Endothelial cell of umbilical vein (primary cell): ENCODE results near the gene TENT5C. TPM values are rescaled to one million over a fixed set of nuclear protein-coding genes. Genes with fewer than 3 reads are reported as not detected.

ENCODE experiments used
- BruUV-seq: library from RNA; stranded (reverse); fragments of 400-500 nt; replicated peaks from 2 replicates; lab custom pipeline; 2021; lab: Mats Ljungman, UMichigan
- CTCF ChIA-PET: fragments of 300-600, 350-600 bp; sonication (Branson Sonifier 250); formaldehyde crosslinking; loops from one replicate; lab custom pipeline; 2021; ENCODE audit warnings: antibody characterized with exemption, inconsistent platforms; lab: Charles Lee
- POLR2A ChIA-PET: fragments of 300-600, 350-600 bp; sonication (Branson Sonifier 250); formaldehyde crosslinking; loops from one replicate; lab custom pipeline; 2021; ENCODE audit warnings: antibody characterized with exemption, inconsistent platforms; lab: Charles Lee
- DNase-seq: peaks from one replicate; pipeline ENCODE4 v3.0.0-alpha.2; 2011; ENCODE audit warnings: low read depth, low spot score
- FAIRE-seq: peaks from 2 replicates; lab custom pipeline; 2011; peaks lifted over from hg19 to GRCh38; lab: Jason Lieb, UNC
- H2AFZ ChIP-seq: 2 replicates; pipeline ENCODE4 v1.6.0; 2012; ENCODE audit warnings: low read depth, low read length, control low read depth, inconsistent platforms
- H3K27ac ChIP-seq: 2 replicates; pipeline ENCODE4 v1.5.1; 2011; ENCODE audit warnings: low read depth, mild to moderate bottlenecking, control low read depth, low read length, moderate library complexity; ENCODE audit not compliant: insufficient read depth
- H3K27me3 ChIP-seq, 2 experiments: 2 replicates each; pipeline versions ENCODE4 v1.6.0 to v1.6.1; 2011; ENCODE audit warnings: low read length in 2 of 2, mixed read lengths in 1 of 2; ENCODE audit not compliant: control insufficient read depth in 2 of 2, insufficient read depth in 2 of 2
- H3K36me3 ChIP-seq, 2 experiments: 2 replicates in 1 of 2; 3 replicates in 1 of 2; pipeline ENCODE4 v1.5.1; 2011; ENCODE audit warnings: low read length in 2 of 2, mild to moderate bottlenecking in 1 of 2, moderate library complexity in 1 of 2; ENCODE audit not compliant: control insufficient read depth in 2 of 2, insufficient read depth in 2 of 2; ENCODE audit errors: extremely low read depth in 1 of 2
- H3K4me1 ChIP-seq: 3 replicates; pipeline ENCODE4 v1.5.1; 2011; ENCODE audit warnings: mild to moderate bottlenecking, low read length; ENCODE audit not compliant: control insufficient read depth, insufficient read depth; ENCODE audit errors: extremely low read depth
- H3K4me2 ChIP-seq: 2 replicates; pipeline ENCODE4 v1.6.1; 2011; ENCODE audit warnings: low read length, control low read depth, mixed read lengths; ENCODE audit not compliant: insufficient read depth
- H3K4me3 ChIP-seq, 3 experiments: fragments of 200-600 bp in 1 of 3; sonication (generic), shearing (Covaris generic) in 1 of 3; replicated peaks in 1 of 3; 2 replicates each; pipeline ENCODE4 v1.5.1; 2011 to 2016; ENCODE audit warnings: control low read depth in 3 of 3, low read length in 3 of 3, mild to moderate bottlenecking in 2 of 3, inconsistent platforms in 1 of 3, low read depth in 1 of 3, moderate library complexity in 1 of 3; ENCODE audit not compliant: insufficient read depth in 1 of 3
- H3K79me2 ChIP-seq: 2 replicates; pipeline ENCODE4 v1.6.0; 2012; ENCODE audit warnings: low read length, inconsistent platforms; ENCODE audit not compliant: control insufficient read depth, insufficient read depth
- H3K9ac ChIP-seq: replicated peaks from 2 replicates; pipeline ENCODE3; 2011; ENCODE audit warnings: low read length, control low read depth; ENCODE audit not compliant: insufficient read depth; ENCODE audit errors: extremely low read depth
- H3K9me1 ChIP-seq: replicated peaks from 3 replicates; pipeline ENCODE4 v1.6.0; 2011; ENCODE audit warnings: mild to moderate bottlenecking, low read length; ENCODE audit not compliant: control insufficient read depth, insufficient read depth; ENCODE audit errors: extremely low read depth
- H3K9me3 ChIP-seq: replicated peaks from 2 replicates; pipeline ENCODE4 v1.5.1; 2012; ENCODE audit warnings: low read length, inconsistent platforms; ENCODE audit not compliant: control insufficient read depth, insufficient read depth
- H4K20me1 ChIP-seq: replicated peaks from 2 replicates; pipeline ENCODE3; 2011; ENCODE audit warnings: mild to moderate bottlenecking, low read length; ENCODE audit not compliant: control insufficient read depth, insufficient read depth; ENCODE audit errors: extremely low read depth
- EZH2 ChIP-seq: IDR thresholded peaks from 2 replicates; pipeline ENCODE4 v1.6.1; 2012; ENCODE audit warnings: borderline replicate concordance, low read depth, mild to moderate bottlenecking, moderate library complexity, low read length, inconsistent platforms; ENCODE audit not compliant: severe bottlenecking
- FOS ChIP-seq: IDR thresholded peaks from 2 replicates; pipeline ENCODE4 v1.6.1; 2011; ENCODE audit warnings: mild to moderate bottlenecking, low read length, moderate library complexity, borderline replicate concordance; ENCODE audit not compliant: insufficient read depth
- GATA2 ChIP-seq: IDR thresholded peaks from 2 replicates; pipeline ENCODE4 v1.7.0; 2011; ENCODE audit warnings: low read depth, mild to moderate bottlenecking, moderate library complexity, mixed read lengths, low read length; ENCODE audit not compliant: insufficient read length, insufficient read depth
- JUN ChIP-seq: IDR thresholded peaks from 2 replicates; pipeline ENCODE4 v1.6.1; 2011; ENCODE audit warnings: borderline replicate concordance, low read depth; ENCODE audit not compliant: insufficient read length, insufficient read depth
- MYC ChIP-seq: IDR thresholded peaks from one replicate; pipeline ENCODE4 v1.6.1; 2011; ENCODE audit warnings: mild to moderate bottlenecking, low read depth, low read length
- POLR2A ChIP-seq: IDR thresholded peaks from 2 replicates; pipeline ENCODE4 v1.6.1; 2012; ENCODE audit warnings: low read depth, mild to moderate bottlenecking, control low read depth, low read length
- POLR2AphosphoS5 ChIP-seq: IDR thresholded peaks from 2 replicates; pipeline ENCODE4 v1.6.1; 2012; ENCODE audit warnings: low read depth, mild to moderate bottlenecking, control low read depth, low read length, moderate library complexity; ENCODE audit not compliant: insufficient read depth
- dilution Hi-C: fragments of 300-500 bp; cut with MboI; formaldehyde crosslinking; loops from one replicate; pipeline ENCODE4 v1.15.0; 2019; ENCODE audit warnings: low sequenced_read_pairs; ENCODE audit not compliant: extremely low pct_ligation_motif_present
- intact Hi-C: fragments of 100-400 bp; cut with micrococcal nuclease; formaldehyde crosslinking; loops from one replicate; pipeline ENCODE4 v1.10.0; 2022
- polyA plus RNA-seq, 4 experiments: library from polyadenylated mRNA; depleted of rRNA in 3 of 4; stranded (reverse) in 3 of 4; unstranded in 1 of 4; fragments of >200 nt; gene quantifications; 2 replicates each; pipeline versions ENCODE4 v1.2.1 to v1.2.3, GENCODE V29; 2011 to 2012; ENCODE audit warnings: missing spikeins in 1 of 4
- total RNA-seq: library from RNA; stranded (reverse); gene quantifications from 2 replicates; pipeline ENCODE4 v1.2.3, GENCODE V29; 2021
- TF ChIP-seq, protein P1 (sequence below), 2 donors: IDR thresholded peaks; 1 replicate in 1 of 2; 2 replicates in 1 of 2; pipeline ENCODE4 v1.5.1; 2011; ENCODE audit warnings: low read length in 2 of 2, mild to moderate bottlenecking in 2 of 2, moderate library complexity in 2 of 2, control low read depth in 1 of 2, inconsistent platforms in 1 of 2, low read depth in 1 of 2; ENCODE audit not compliant: insufficient read depth in 1 of 2; ENCODE audit errors: extremely low read depth in 1 of 2
- TF ChIP-seq, protein P2 (sequence below): IDR thresholded peaks from 2 replicates; pipeline ENCODE4 v1.6.1; 2011; ENCODE audit not compliant: insufficient read depth, insufficient read length

The TENT5C gene
- total and polyA plus RNA-seq, 2 donors (not counting 3 experiments of a cell fraction or from before 2014, with no cell fraction given): 0.06 to 0.22 TPM

DNA sequence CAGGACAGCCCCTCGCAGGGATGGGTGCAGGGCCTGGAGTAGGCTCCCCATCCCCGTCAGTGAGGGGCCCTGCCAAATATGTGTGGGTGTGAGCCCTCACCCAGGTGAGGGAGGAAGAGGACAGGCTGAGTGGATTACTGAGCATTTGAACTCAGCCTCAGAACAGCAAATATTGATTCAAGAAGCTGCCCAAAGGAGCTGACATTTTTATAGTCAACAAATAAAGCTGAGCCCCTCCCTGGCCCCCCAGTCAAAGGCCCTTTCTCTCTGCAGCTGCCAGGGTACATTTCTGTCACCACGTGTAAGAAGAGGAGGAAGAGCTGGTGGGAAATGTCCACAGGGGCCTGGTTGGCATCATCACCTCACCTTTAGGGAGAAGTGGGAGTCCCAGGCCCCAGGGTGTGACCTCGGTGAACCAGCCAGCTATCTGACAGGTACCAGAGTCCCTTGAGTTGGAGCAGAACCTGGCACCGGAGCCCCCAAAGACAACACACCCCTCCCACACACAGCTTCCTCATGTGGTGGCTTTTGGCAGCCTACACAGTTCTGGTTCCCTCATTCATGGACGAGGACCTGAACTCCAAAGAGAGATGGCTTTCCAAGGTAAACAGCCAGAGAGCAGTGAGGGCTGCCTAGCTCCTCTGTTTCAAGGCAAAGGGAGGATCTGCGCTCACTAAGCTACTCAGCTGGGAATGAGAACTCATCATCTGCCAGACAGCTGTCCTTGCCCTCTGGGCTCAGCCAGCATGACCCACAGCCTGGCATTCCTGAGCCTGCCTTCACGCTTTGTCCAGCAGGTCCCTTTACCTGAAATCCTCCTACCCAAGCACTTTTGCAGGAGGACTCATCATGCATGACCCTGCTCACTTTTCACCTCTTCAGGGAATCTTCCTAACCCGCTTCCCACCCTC, 43.0 kb upstream of the TENT5C start:
- CTCF ChIA-PET: interaction anchor here (0.7 to 1.2 kb wide), 2 partner anchors 109 to 191 kb away, joined by 3 to 5 read pairs; no protein-coding TSS in a partner anchor
- DNase-seq: no peak
- no peak for FAIRE-seq
- Histone ChIP-seq H4K20me1 (no peaks in the 10 kb centered on the region), H3K4me2 (no peak overlapping the region), H3K4me3 (no peak overlapping the region), H3K9me1 (no peaks in the 10 kb centered on the region), H2AFZ (no peak overlapping the region), H3K36me3 (no peaks in the 10 kb centered on the region), H3K9me3 (no peaks in the 10 kb centered on the region), H3K27ac (no peak overlapping the region), H3K79me2 (no peaks in the 10 kb centered on the region), H3K27me3 (no peaks in the 10 kb centered on the region), H3K9ac (no peak overlapping the region), H3K4me1 (no peaks in the 10 kb centered on the region)
- dilution Hi-C loops: no loop called here
- TF ChIP-seq, protein P1, sequence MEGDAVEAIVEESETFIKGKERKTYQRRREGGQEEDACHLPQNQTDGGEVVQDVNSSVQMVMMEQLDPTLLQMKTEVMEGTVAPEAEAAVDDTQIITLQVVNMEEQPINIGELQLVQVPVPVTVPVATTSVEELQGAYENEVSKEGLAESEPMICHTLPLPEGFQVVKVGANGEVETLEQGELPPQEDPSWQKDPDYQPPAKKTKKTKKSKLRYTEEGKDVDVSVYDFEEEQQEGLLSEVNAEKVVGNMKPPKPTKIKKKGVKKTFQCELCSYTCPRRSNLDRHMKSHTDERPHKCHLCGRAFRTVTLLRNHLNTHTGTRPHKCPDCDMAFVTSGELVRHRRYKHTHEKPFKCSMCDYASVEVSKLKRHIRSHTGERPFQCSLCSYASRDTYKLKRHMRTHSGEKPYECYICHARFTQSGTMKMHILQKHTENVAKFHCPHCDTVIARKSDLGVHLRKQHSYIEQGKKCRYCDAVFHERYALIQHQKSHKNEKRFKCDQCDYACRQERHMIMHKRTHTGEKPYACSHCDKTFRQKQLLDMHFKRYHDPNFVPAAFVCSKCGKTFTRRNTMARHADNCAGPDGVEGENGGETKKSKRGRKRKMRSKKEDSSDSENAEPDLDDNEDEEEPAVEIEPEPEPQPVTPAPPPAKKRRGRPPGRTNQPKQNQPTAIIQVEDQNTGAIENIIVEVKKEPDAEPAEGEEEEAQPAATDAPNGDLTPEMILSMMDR (IDR thresholded peaks at IDR 0.05; ENCODE audit: extremely low read depth in 1 of 2, insufficient read depth in 1 of 2, low read depth in 1 of 2, low read length in 2 of 2): no peak
- TF ChIP-seq, protein P2, sequence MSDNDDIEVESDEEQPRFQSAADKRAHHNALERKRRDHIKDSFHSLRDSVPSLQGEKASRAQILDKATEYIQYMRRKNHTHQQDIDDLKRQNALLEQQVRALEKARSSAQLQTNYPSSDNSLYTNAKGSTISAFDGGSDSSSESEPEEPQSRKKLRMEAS: no peak
- TF ChIP-seq POLR2AphosphoS5: no peak
- TF ChIP-seq JUN: no peak
- no peak for TF ChIP-seq FOS
- no peak for TF ChIP-seq MYC
- no peak for TF ChIP-seq POLR2A
- no peak for TF ChIP-seq GATA2
- no peak for TF ChIP-seq EZH2
- BruUV-seq: no TSS peak
- POLR2A ChIA-PET: no interaction called here
- intact Hi-C loops: no loop called here
